ENCODE results near the gene PDLIM1. TPM values are rescaled to one million over a fixed set of nuclear protein-coding genes. Genes with fewer than 3 reads are reported as not detected.

Gene PDLIM1
- total and polyA plus RNA-seq, 2 of the 13 experiments (the other 11 are each of a cell fraction or from before 2014, with no cell fraction given) = 119 to 123 TPM

GRCh38 chr10:95278061-95278988 is 12.5 kb downstream of the PDLIM1 start (continued):
- no peak for TF ChIP-seq ZBTB1 (CRISPR knock-in tag; IDR thresholded peaks at IDR 0.05; ENCODE audit: borderline replicate concordance)
- no peak for TF ChIP-seq ZNF713 (CRISPR knock-in tag; IDR thresholded peaks at IDR 0.05)
- TF ChIP-seq ZNF121 (CRISPR knock-in tag; IDR thresholded peaks at IDR 0.05) = no peak
- TF ChIP-seq MXD4 (CRISPR knock-in tag; IDR thresholded peaks at IDR 0.05) = no peak
- TF ChIP-seq POLR2G (IDR thresholded peaks at IDR 0.05; ENCODE audit: low read depth, low read length) = no peak
- 0 out of 2 replicates have a peak, but pooled peaks have one; percentile 56 for TF ChIP-seq ZNF430 (CRISPR knock-in tag; IDR thresholded peaks at IDR 0.05)
- no peak for TF ChIP-seq NCOA5 (CRISPR knock-in tag; IDR thresholded peaks at IDR 0.05)
- TF ChIP-seq ZBTB26 (CRISPR knock-in tag; IDR thresholded peaks at IDR 0.05; ENCODE audit: borderline replicate concordance) = peak; percentile 99
- peak; percentile 30; the same call in 1 of the 2 replicates for TF ChIP-seq ZNF512 (CRISPR knock-in tag; IDR thresholded peaks at IDR 0.05)
- no peak for TF ChIP-seq HOXA9 (CRISPR knock-in tag; IDR thresholded peaks at IDR 0.05; ENCODE audit: borderline replicate concordance)
- no peak for TF ChIP-seq DNMT3B (CRISPR knock-in tag; conservative IDR thresholded peaks at IDR 0.05)
- TF ChIP-seq RFX5 (IDR thresholded peaks at IDR 0.05; ENCODE audit: low read depth, low read length) = no peak
- TF ChIP-seq SMARCE1 (IDR thresholded peaks at IDR 0.05; ENCODE audit: borderline replicate concordance) = no peak
- TF ChIP-seq ZBTB21 (CRISPR knock-in tag; IDR thresholded peaks at IDR 0.05) = peak; percentile 86
- TF ChIP-seq E2F2 (CRISPR knock-in tag; IDR thresholded peaks at IDR 0.05; ENCODE audit: borderline replicate concordance) = no peak
- no peak for TF ChIP-seq ZNF142 (CRISPR knock-in tag; IDR thresholded peaks at IDR 0.05)
